SK-N-MC (cell line): ENCODE measurements around the gene AAK1.

Experiments
- DNase-seq: peaks from one replicate; pipeline ENCODE4 v3.0.0-alpha.2; 2011; ENCODE audit warnings: low read depth, low spot score
- H3K27ac ChIP-seq: fragments of 200-600 bp; sonication (generic); 2 replicates; pipeline ENCODE4 v1.5.1; 2016; ENCODE audit warnings: mixed run types
- H3K36me3 ChIP-seq: fragments of 200-600 bp; sonication (generic); 2 replicates; pipeline ENCODE4 v1.6.1; 2017; ENCODE audit warnings: antibody characterized with exemption, low read length, mixed read lengths; ENCODE audit not compliant: insufficient read depth
- H3K4me3 ChIP-seq: fragments of 200-600 bp; sonication (generic); 2 replicates; pipeline ENCODE4 v1.5.1; 2016
- H3K9ac ChIP-seq: fragments of 200-600 bp; sonication (generic); 2 replicates; pipeline ENCODE4 v1.8.0; 2017; ENCODE audit warnings: mixed run types, mixed read lengths; ENCODE audit not compliant: insufficient read length
- H3K9me3 ChIP-seq: fragments of 200-600 bp; sonication (generic); 2 replicates; pipeline ENCODE4 v1.6.1; 2017; ENCODE audit warnings: low read depth, mild to moderate bottlenecking, antibody characterized with exemption, low read length, moderate library complexity, mixed read lengths
- EZH2 ChIP-seq: fragments of 200-600 bp; sonication (generic); IDR thresholded peaks from one replicate; pipeline ENCODE4 v1.6.1; 2017; ENCODE audit warnings: antibody characterized with exemption
- FOXP2 ChIP-seq: optimal IDR thresholded peaks from 2 replicates; pipeline ENCODE3; 2011; ENCODE audit warnings: mild to moderate bottlenecking, moderate library complexity; ENCODE audit not compliant: insufficient read depth; ENCODE audit errors: extremely low read length, control extremely low read depth
- POLR2AphosphoS5 ChIP-seq: IDR thresholded peaks from 2 replicates; pipeline ENCODE4 v1.6.1; 2012; ENCODE audit warnings: mild to moderate bottlenecking, low read depth, low read length, borderline replicate concordance

AAK1 gene

GRCh38 chr2:69637923-69638322 lies 5.6 kb downstream of the AAK1 start:
- Histone ChIP-seq H3K9me3 (no peaks in the 10 kb centered on the region), H3K4me3 (no peak overlapping the region), H3K9ac (no peak overlapping the region), H3K36me3 (no peaks in the 10 kb centered on the region), H3K27ac (no peak overlapping the region)
- no peak for DNase-seq
- TF ChIP-seq POLR2AphosphoS5 (no peak), EZH2 (no peak), FOXP2 (no peak)

- Histone ChIP-seq H3K36me3 (no peaks in the 10 kb centered on the region), H3K9ac (no peak overlapping the region), H3K27ac (no peak overlapping the region), H3K9me3 (no peaks in the 10 kb centered on the region), H3K4me3 (no peak overlapping the region)
- TF ChIP-seq FOXP2 (no peak), POLR2AphosphoS5 (no peak), EZH2 (no peak)
- DNase-seq = no peak
Observed at GRCh38 chr2:69636395-69636794, 7.1 kb downstream of the AAK1 start.

- H3K9me3 ChIP-seq = no peaks in the 10 kb centered on the region
- DNase-seq = no peak
- no peak overlapping the region for H3K9ac ChIP-seq
- no peak overlapping the region for H3K27ac ChIP-seq
- no peaks in the 10 kb centered on the region for H3K36me3 ChIP-seq
- no peak overlapping the region for H3K4me3 ChIP-seq
- TF ChIP-seq EZH2 (no peak), FOXP2 (no peak), POLR2AphosphoS5 (no peak)
Observed at GRCh38 chr2:69635432-69635831, 8.1 kb downstream of the AAK1 start.

GRCh38 chr2:69634196-69634821 lies 9.2 kb downstream of the AAK1 start:
- no peak overlapping the region for H3K27ac ChIP-seq
- H3K9me3 ChIP-seq = no peaks in the 10 kb centered on the region
- no peak for DNase-seq
- H3K9ac ChIP-seq = no peak overlapping the region
- H3K4me3 ChIP-seq = no peak overlapping the region
- TF ChIP-seq POLR2AphosphoS5 (no peak), EZH2 (no peak), FOXP2 (no peak)
- no peaks in the 10 kb centered on the region for H3K36me3 ChIP-seq

- Histone ChIP-seq H3K36me3 (no peaks in the 10 kb centered on the region), H3K4me3 (no peak overlapping the region), H3K9me3 (no peaks in the 10 kb centered on the region), H3K9ac (no peak overlapping the region), H3K27ac (no peak overlapping the region)
- TF ChIP-seq EZH2 (no peak), POLR2AphosphoS5 (no peak), FOXP2 (no peak)
- no peak for DNase-seq
Observed at GRCh38 chr2:69631402-69631801, 12.1 kb downstream of the AAK1 start.

- Histone ChIP-seq H3K27ac (no peak overlapping the region), H3K9ac (no peak overlapping the region), H3K36me3 (no peaks in the 10 kb centered on the region), H3K4me3 (no peak overlapping the region), H3K9me3 (no peaks in the 10 kb centered on the region)
- no peak for TF ChIP-seq POLR2AphosphoS5
- TF ChIP-seq EZH2 = no peak
- TF ChIP-seq FOXP2 = no peak
- no peak for DNase-seq
Observed at GRCh38 chr2:69629921-69630608, 13.5 kb downstream of the AAK1 start.

GRCh38 chr2:69628325-69629021 lies 15.1 kb downstream of the AAK1 start:
- Histone ChIP-seq H3K36me3 (no peaks in the 10 kb centered on the region), H3K9me3 (no peaks in the 10 kb centered on the region), H3K9ac (no peak overlapping the region), H3K27ac (no peak overlapping the region), H3K4me3 (no peak overlapping the region)
- DNase-seq = no peak
- TF ChIP-seq POLR2AphosphoS5 (no peak), FOXP2 (no peak), EZH2 (no peak)

GRCh38 chr2:69625078-69625795 lies 18.3 kb downstream of the AAK1 start:
- TF ChIP-seq FOXP2 (no peak), EZH2 (no peak), POLR2AphosphoS5 (no peak)
- Histone ChIP-seq H3K4me3 (no peak overlapping the region), H3K27ac (no peak overlapping the region), H3K36me3 (no peaks in the 10 kb centered on the region), H3K9ac (no peak overlapping the region), H3K9me3 (no peaks in the 10 kb centered on the region)
- DNase-seq = no peak
